SK-N-SH treated with all-trans-retinoic acid at 6 μM for 48 hours (cell line): Measurements from ENCODE around the gene DPM2.

Source experiments
- ARNTL ChIP-seq: fragments of 450-650 bp; formaldehyde crosslinking; IDR thresholded peaks from 2 replicates; pipeline ENCODE4 v1.5.0; 2020; ENCODE audit warnings: low read depth, mild to moderate bottlenecking, moderate library complexity, borderline replicate concordance
- ESRRG ChIP-seq: fragments of 250-450 bp; sonication (Bioruptor Pico); IDR thresholded peaks from 2 replicates; pipeline ENCODE4 v1.6.1; 2021; ENCODE audit warnings: mild to moderate bottlenecking
- GLIS3 ChIP-seq: fragments of 250-450 bp; sonication (Bioruptor Pico); IDR thresholded peaks from 2 replicates; pipeline ENCODE4 v1.5.0; 2020; ENCODE audit warnings: mild to moderate bottlenecking, moderate library complexity
- ISL1 ChIP-seq: fragments of 250-450 bp; sonication (Bioruptor Pico); IDR thresholded peaks from 2 replicates; pipeline ENCODE4 v2.1.2; 2022; ENCODE audit warnings: mild to moderate bottlenecking, moderate library complexity
- OSR1 ChIP-seq: fragments of 250-450 bp; sonication (Bioruptor Pico); IDR thresholded peaks from 2 replicates; pipeline ENCODE4 v1.8.0; 2022; ENCODE audit warnings: moderate library complexity, mild to moderate bottlenecking, inconsistent platforms
- PATZ1 ChIP-seq: fragments of 250-450 bp; sonication (Bioruptor Pico); IDR thresholded peaks from 2 replicates; pipeline ENCODE4 v1.8.0; 2020; ENCODE audit warnings: mild to moderate bottlenecking, moderate library complexity, borderline replicate concordance
- PPARA ChIP-seq: fragments of 250-450 bp; sonication (Bioruptor Pico); IDR thresholded peaks from 2 replicates; pipeline ENCODE4 v1.5.0; 2020; ENCODE audit warnings: mild to moderate bottlenecking, borderline replicate concordance
- RARB ChIP-seq: fragments of 250-450 bp; sonication (Bioruptor Pico); IDR thresholded peaks from 2 replicates; pipeline ENCODE4 v1.8.0; 2021; ENCODE audit warnings: mild to moderate bottlenecking, moderate library complexity
- TCF4 ChIP-seq: fragments of 250-450 bp; sonication (Bioruptor Pico); IDR thresholded peaks from 2 replicates; pipeline ENCODE4 v1.8.0; 2021; ENCODE audit warnings: mild to moderate bottlenecking, moderate library complexity, borderline replicate concordance
- TOX ChIP-seq: fragments of 250-450 bp; sonication (Bioruptor Pico); IDR thresholded peaks from 2 replicates; pipeline ENCODE4 v1.8.0; 2021; ENCODE audit warnings: mild to moderate bottlenecking, moderate library complexity, borderline replicate concordance
- ZFP3 ChIP-seq: fragments of 250-450 bp; sonication (Bioruptor Pico); IDR thresholded peaks from 2 replicates; pipeline ENCODE4 v1.5.0; 2020; ENCODE audit warnings: mild to moderate bottlenecking, moderate library complexity
- ZFP30 ChIP-seq: fragments of 450-650 bp; formaldehyde crosslinking; IDR thresholded peaks from 2 replicates; pipeline ENCODE4 v1.5.0; 2022; ENCODE audit warnings: mild to moderate bottlenecking, moderate library complexity

DNA sequence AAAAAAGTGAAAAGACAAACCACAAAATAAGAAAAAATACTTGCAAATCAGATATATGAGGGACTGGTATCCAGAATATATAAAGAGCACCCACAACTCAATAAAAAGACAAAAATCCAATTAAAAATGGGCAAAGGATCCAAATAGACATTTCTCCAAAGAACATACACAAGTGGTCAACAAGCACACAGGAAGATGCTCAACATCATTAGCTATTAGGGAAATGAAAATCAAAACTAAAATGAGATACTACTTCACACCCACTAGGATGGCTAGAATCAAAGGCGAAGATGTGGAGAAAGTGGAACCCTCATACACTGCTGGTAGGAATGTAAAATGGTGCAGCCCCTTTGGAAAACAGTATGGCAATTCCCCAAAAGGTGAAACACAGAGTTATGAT is 21.1 kb upstream of the DPM2 start:
- TF ChIP-seq ESRRG (CRISPR knock-in tag) (no peak), PPARA (no peak), ARNTL (no peak), ZFP30 (CRISPR knock-in tag) (no peak), ISL1 (CRISPR knock-in tag) (no peak), ZFP3 (CRISPR knock-in tag) (no peak), GLIS3 (CRISPR knock-in tag) (no peak), PATZ1 (CRISPR knock-in tag) (no peak), RARB (no peak), OSR1 (CRISPR knock-in tag) (no peak), TOX (CRISPR knock-in tag) (no peak), TCF4 (CRISPR knock-in tag) (no peak)
